KG1 (cell line): ENCODE data around the gene TSPAN7.

Experiments
- DNase-seq: peaks from one replicate; lab custom pipeline; 2025; lab: John Stamatoyannopoulos, UW

Gene TSPAN7

DNA sequence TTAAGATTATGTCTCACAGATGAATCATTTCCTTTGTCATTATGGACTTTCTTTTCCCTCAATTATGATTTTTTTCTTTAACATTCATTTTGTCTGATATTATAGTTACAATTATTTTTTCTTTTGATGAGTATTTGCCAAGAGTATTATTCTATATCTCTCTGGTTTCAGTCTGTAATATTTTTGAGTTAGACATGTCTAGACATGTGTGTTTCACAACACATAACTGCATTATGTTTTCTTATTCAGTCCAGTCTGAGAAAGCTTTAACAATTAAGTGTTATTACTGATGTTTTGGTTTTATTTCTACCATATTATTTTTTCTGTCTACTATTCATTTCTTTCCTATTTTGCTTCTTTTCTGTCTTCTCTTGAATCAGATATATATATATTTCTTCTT lies 131.6 kb downstream of the TSPAN7 start:
- DNase-seq: no peak

DNA sequence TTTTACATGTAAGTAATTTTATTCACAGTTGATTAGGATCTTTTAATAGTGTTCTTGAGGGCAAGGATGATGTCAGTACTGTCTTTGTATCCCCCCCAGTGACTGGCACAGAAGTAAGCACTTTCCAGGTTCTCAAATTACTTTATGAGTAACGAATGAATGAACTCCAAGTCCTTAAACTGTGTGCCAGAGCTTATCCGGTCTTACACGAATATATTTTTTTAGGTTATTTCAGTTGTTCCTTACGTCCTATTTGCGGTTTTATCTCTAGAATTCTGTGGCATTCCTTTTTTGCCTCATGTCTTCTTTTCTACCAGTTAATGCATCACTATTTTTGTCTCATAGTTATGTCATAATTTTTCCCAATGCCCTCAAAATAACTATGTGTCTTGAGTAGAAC lies 133.1 kb downstream of the TSPAN7 start:
- DNase-seq: no peak

DNA sequence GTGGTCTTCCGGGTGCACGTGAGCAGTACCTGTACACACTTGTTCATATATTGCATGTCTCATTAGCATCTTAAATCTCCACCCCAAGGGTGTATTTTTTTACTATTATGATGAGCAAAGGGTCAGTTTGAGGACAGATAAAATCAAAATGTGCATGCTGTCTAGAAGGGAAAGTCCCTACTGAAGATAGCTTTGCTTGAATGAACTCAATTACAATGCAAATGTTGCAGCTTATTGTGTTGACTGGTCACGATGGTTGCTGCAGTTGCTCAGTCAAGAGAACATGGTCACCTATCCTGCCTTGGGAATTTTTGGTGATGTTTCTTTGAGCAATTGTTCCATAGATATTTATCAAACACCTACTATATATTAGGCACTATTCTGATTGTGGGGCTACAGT lies 136.1 kb downstream of the TSPAN7 start:
- no peak for DNase-seq

DNA sequence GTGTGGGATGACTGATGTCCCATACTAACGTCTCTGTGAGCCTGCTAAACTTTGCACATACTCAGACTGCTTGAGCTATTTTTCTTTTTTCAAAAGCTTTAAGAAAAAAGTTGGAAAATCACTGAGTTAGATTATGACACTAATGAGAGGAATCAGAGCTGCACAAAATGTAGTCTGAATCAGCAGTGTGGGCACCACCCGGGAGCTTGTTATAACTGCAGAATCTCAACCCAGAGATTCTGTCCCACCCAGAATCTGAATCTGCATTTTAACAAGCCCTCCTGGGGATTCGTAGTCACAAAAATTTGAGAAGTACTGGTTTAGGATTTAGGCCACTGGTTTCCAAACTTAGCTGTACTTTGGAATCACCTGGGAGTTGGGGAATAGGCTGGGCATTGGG lies 137.8 kb downstream of the TSPAN7 start:
- DNase-seq: no peak

- DNase-seq: no peak
Observed at GRCh38 chrX:38699696-38700095, 138.4 kb downstream of the TSPAN7 start.

DNA sequence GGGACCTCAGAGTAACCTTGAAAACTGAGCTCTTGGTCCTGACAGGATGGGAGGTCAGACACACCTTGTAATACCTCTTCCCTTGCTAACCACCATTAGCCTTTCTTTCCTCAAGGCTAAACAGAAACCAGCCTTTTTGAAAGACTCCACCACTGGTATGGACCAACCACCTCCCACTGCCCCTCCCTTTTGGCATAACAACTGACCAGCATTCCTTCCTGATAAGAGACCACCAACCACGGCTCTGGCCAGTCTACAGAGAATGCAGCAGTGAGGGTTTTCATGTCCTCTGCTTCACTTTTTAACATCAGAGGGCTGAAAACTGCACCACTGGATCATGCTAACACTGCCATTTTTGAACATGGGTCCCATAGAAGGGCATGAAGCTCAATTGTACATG lies 139.7 kb downstream of the TSPAN7 start:
- no peak for DNase-seq

- DNase-seq: no peak
Observed at GRCh38 chrX:38704146-38704882, 143.0 kb downstream of the TSPAN7 start.

DNA sequence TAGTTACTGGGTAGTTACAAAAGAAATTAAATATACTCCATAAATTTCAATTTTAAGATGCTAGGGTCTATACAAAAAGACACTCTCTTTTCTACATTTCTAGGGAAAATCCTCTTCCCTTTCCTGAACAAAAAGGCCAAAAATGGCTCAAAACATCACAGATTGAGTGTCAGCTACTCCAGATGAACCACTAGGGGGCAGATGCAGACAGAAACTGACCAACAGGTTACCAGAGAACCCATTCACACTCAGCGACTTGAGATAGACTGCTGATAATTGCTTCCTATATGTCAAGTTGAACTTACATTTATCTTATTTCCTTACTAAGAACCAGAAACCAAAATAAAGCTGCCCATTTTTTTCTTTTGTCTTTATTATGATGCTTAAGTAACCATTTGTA lies 156.5 kb downstream of the TSPAN7 start:
- DNase-seq: no peak

DNA sequence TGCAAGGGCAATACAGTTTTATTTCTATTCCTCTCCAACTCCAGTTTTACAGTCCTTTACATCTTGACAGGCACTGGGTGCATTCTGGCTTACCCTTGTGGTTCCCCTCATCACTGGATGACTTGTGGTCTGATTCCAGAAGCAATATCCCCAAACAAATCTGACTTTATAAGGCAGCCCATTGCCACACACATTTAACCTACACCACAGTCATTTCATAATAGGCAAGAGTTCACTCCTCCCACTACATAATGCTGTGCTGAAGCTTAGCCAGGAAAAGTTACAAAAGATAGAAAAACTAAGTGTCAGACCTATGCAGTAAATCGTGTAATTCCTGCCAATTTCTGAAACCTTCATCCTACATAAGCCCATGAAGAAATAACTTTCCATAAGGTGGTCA lies 157.0 kb downstream of the TSPAN7 start:
- DNase-seq: no peak

GRCh38 chrX:38726612-38727011 lies 165.3 kb downstream of the TSPAN7 start:
- no peak for DNase-seq

DNA sequence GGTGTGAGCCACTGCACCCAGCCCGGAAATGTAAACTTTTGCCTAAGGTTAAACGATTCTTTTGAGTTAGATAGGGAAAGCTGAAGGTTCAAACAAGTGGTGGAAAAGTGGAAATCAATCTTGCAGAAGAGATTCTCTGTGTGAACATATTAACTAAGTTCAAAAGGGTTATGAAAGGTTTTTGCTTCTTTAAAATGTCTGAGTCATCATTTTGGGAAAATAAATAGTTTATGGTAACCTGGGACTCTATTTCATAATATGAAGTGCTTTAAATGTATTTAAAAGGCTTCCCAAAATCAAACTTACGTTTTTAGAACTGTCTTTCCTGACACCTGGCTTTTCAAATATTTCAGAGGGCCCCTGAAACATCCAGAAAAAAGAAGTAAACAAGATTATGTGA lies 166.3 kb downstream of the TSPAN7 start:
- DNase-seq: no peak

DNA sequence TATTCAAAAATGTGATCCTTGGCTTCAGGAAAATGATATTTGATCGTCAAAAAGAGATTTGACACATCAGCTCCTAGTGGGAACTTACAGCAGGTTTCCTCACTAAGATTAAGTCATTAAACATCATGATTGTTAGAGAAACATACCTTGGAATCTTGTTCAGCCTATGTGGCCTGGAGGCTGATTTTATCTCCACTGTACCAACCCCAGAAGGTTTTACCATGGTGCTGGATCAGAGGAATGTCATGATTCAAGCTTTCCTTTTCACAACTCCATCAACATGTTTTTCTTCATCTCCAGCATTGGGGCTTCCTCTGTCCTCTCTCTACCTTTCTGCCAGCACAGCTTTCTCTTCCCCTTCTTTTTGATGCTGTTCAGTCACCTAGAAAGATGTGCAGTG lies 171.5 kb downstream of the TSPAN7 start:
- DNase-seq: no peak
